NCI-H1092 (cell line): Measurements from ENCODE around the gene CRABP2.

Source experiments
- DNase-seq: peaks from one replicate; lab custom pipeline; 2025; lab: John Stamatoyannopoulos, UW

Gene CRABP2

GRCh38 chr1:156654700-156655099 lies 50.7 kb downstream of the CRABP2 start:
- no peak for DNase-seq

- DNase-seq: no peak
Observed at GRCh38 chr1:156652992-156653355, 52.4 kb downstream of the CRABP2 start.

- DNase-seq: no peak
Observed at GRCh38 chr1:156652131-156652991, 53.0 kb downstream of the CRABP2 start.
